Measurements from ENCODE around the gene GPRC5D. TPM values are rescaled to one million over a fixed set of nuclear protein-coding genes. Genes with fewer than 3 reads are reported as not detected.

Gene GPRC5D
- total RNA-seq, 1 experiment from 2014 or later, result 0.33 TPM

- TF ChIP-seq, protein P1, sequence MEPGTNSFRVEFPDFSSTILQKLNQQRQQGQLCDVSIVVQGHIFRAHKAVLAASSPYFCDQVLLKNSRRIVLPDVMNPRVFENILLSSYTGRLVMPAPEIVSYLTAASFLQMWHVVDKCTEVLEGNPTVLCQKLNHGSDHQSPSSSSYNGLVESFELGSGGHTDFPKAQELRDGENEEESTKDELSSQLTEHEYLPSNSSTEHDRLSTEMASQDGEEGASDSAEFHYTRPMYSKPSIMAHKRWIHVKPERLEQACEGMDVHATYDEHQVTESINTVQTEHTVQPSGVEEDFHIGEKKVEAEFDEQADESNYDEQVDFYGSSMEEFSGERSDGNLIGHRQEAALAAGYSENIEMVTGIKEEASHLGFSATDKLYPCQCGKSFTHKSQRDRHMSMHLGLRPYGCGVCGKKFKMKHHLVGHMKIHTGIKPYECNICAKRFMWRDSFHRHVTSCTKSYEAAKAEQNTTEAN (CRISPR knock-in tag; IDR thresholded peaks at IDR 0.05), result no peak
Observed at GRCh38 chr12:12922191-12922616, 29.8 kb downstream of the GPRC5D start (continued).

GRCh38 chr12:12919666-12920435 lies 32.1 kb downstream of the GPRC5D start:
- Mint-ChIP-seq H3K4me1 (peaks cover 24% of the 10 kb centered on the region), H3K9me3 (no peaks in the 10 kb centered on the region), H3K27ac (no peak overlapping the region), H3K4me3 (no peak overlapping the region), H3K27me3 (ENCODE audit: low read depth) (peaks cover 3% of the 10 kb centered on the region), H3K36me3 (no peaks in the 10 kb centered on the region)
- ChIA-PET CTCF (interaction anchor here (0.7 to 1.3 kb wide), 3 partner anchors 56 to 293 kb away, joined by 3 read pairs; no protein-coding TSS in a partner anchor), POLR2A (no interaction called here)
- ATAC-seq, result no peak
- no peak for DNase-seq (ENCODE audit: low spot score)
- TF ChIP-seq RELA (CRISPR knock-in tag; IDR thresholded peaks at IDR 0.05; ENCODE audit: borderline replicate concordance), result no peak
- TF ChIP-seq TEAD1 (CRISPR knock-in tag; IDR thresholded peaks at IDR 0.05), result no peak
- TF ChIP-seq, protein P2, sequence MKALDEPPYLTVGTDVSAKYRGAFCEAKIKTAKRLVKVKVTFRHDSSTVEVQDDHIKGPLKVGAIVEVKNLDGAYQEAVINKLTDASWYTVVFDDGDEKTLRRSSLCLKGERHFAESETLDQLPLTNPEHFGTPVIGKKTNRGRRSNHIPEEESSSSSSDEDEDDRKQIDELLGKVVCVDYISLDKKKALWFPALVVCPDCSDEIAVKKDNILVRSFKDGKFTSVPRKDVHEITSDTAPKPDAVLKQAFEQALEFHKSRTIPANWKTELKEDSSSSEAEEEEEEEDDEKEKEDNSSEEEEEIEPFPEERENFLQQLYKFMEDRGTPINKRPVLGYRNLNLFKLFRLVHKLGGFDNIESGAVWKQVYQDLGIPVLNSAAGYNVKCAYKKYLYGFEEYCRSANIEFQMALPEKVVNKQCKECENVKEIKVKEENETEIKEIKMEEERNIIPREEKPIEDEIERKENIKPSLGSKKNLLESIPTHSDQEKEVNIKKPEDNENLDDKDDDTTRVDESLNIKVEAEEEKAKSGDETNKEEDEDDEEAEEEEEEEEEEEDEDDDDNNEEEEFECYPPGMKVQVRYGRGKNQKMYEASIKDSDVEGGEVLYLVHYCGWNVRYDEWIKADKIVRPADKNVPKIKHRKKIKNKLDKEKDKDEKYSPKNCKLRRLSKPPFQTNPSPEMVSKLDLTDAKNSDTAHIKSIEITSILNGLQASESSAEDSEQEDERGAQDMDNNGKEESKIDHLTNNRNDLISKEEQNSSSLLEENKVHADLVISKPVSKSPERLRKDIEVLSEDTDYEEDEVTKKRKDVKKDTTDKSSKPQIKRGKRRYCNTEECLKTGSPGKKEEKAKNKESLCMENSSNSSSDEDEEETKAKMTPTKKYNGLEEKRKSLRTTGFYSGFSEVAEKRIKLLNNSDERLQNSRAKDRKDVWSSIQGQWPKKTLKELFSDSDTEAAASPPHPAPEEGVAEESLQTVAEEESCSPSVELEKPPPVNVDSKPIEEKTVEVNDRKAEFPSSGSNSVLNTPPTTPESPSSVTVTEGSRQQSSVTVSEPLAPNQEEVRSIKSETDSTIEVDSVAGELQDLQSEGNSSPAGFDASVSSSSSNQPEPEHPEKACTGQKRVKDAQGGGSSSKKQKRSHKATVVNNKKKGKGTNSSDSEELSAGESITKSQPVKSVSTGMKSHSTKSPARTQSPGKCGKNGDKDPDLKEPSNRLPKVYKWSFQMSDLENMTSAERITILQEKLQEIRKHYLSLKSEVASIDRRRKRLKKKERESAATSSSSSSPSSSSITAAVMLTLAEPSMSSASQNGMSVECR (CRISPR knock-in tag; IDR thresholded peaks at IDR 0.05; ENCODE audit: borderline replicate concordance), result no peak
- TF ChIP-seq ZNF219 (CRISPR knock-in tag; IDR thresholded peaks at IDR 0.05; ENCODE audit: borderline replicate concordance), result no peak
- no peak for TF ChIP-seq CREM (CRISPR knock-in tag; IDR thresholded peaks at IDR 0.05)
- no peak for TF ChIP-seq FOXJ3 (CRISPR knock-in tag; IDR thresholded peaks at IDR 0.05; ENCODE audit: borderline replicate concordance)
- TF ChIP-seq, protein P3, sequence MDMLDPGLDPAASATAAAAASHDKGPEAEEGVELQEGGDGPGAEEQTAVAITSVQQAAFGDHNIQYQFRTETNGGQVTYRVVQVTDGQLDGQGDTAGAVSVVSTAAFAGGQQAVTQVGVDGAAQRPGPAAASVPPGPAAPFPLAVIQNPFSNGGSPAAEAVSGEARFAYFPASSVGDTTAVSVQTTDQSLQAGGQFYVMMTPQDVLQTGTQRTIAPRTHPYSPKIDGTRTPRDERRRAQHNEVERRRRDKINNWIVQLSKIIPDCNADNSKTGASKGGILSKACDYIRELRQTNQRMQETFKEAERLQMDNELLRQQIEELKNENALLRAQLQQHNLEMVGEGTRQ (CRISPR knock-in tag; IDR thresholded peaks at IDR 0.05), result no peak
- TF ChIP-seq ESRRA (CRISPR knock-in tag; IDR thresholded peaks at IDR 0.05; ENCODE audit: borderline replicate concordance), result no peak
- TF ChIP-seq PRRX2 (CRISPR knock-in tag; IDR thresholded peaks at IDR 0.05), result no peak
- TF ChIP-seq, protein P4, sequence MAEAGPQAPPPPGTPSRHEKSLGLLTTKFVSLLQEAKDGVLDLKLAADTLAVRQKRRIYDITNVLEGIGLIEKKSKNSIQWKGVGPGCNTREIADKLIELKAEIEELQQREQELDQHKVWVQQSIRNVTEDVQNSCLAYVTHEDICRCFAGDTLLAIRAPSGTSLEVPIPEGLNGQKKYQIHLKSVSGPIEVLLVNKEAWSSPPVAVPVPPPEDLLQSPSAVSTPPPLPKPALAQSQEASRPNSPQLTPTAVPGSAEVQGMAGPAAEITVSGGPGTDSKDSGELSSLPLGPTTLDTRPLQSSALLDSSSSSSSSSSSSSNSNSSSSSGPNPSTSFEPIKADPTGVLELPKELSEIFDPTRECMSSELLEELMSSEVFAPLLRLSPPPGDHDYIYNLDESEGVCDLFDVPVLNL (CRISPR knock-in tag; IDR thresholded peaks at IDR 0.05; ENCODE audit: borderline replicate concordance, low read depth), result no peak
- TF ChIP-seq, protein P5, sequence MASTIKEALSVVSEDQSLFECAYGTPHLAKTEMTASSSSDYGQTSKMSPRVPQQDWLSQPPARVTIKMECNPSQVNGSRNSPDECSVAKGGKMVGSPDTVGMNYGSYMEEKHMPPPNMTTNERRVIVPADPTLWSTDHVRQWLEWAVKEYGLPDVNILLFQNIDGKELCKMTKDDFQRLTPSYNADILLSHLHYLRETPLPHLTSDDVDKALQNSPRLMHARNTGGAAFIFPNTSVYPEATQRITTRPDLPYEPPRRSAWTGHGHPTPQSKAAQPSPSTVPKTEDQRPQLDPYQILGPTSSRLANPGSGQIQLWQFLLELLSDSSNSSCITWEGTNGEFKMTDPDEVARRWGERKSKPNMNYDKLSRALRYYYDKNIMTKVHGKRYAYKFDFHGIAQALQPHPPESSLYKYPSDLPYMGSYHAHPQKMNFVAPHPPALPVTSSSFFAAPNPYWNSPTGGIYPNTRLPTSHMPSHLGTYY (CRISPR knock-in tag; IDR thresholded peaks at IDR 0.05), result no peak
- no peak for TF ChIP-seq NR2C2 (CRISPR knock-in tag; IDR thresholded peaks at IDR 0.05)
- TF ChIP-seq JAZF1 (CRISPR knock-in tag; IDR thresholded peaks at IDR 0.05), result no peak
- no peak for TF ChIP-seq RORB (CRISPR knock-in tag; IDR thresholded peaks at IDR 0.05)
- TF ChIP-seq ATF3 (CRISPR knock-in tag; conservative IDR thresholded peaks at IDR 0.05), result no peak
- TF ChIP-seq, protein P6, sequence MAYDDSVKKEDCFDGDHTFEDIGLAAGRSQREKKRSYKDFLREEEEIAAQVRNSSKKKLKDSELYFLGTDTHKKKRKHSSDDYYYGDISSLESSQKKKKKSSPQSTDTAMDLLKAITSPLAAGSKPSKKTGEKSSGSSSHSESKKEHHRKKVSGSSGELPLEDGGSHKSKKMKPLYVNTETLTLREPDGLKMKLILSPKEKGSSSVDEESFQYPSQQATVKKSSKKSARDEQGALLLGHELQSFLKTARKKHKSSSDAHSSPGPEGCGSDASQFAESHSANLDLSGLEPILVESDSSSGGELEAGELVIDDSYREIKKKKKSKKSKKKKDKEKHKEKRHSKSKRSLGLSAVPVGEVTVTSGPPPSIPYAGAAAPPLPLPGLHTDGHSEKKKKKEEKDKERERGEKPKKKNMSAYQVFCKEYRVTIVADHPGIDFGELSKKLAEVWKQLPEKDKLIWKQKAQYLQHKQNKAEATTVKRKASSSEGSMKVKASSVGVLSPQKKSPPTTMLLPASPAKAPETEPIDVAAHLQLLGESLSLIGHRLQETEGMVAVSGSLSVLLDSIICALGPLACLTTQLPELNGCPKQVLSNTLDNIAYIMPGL (CRISPR knock-in tag; IDR thresholded peaks at IDR 0.05), result no peak
- no peak for TF ChIP-seq NR1H2 (CRISPR knock-in tag; IDR thresholded peaks at IDR 0.05)

Measured in WTC11 (cell line).